ENCODE results near the gene ZBTB7A.
A peak's percentile ranks its signal among the peaks of the same experiment; 100 is the strongest.
"Not testable (repeated sequence)": the region's sequence is repeated elsewhere in the genome, so short reads cannot be mapped to it uniquely, and the experiment has no call there.

The ZBTB7A gene

GRCh38 chr19:4016486-4016885, 50.2 kb downstream of the ZBTB7A start:
- no peak for DNase-seq (ENCODE audit: low read depth)

- no peak for DNase-seq (ENCODE audit: low read depth)
These were observed 50.8 kb downstream of the ZBTB7A start for GRCh38 chr19:4015705-4016402.

DNA sequence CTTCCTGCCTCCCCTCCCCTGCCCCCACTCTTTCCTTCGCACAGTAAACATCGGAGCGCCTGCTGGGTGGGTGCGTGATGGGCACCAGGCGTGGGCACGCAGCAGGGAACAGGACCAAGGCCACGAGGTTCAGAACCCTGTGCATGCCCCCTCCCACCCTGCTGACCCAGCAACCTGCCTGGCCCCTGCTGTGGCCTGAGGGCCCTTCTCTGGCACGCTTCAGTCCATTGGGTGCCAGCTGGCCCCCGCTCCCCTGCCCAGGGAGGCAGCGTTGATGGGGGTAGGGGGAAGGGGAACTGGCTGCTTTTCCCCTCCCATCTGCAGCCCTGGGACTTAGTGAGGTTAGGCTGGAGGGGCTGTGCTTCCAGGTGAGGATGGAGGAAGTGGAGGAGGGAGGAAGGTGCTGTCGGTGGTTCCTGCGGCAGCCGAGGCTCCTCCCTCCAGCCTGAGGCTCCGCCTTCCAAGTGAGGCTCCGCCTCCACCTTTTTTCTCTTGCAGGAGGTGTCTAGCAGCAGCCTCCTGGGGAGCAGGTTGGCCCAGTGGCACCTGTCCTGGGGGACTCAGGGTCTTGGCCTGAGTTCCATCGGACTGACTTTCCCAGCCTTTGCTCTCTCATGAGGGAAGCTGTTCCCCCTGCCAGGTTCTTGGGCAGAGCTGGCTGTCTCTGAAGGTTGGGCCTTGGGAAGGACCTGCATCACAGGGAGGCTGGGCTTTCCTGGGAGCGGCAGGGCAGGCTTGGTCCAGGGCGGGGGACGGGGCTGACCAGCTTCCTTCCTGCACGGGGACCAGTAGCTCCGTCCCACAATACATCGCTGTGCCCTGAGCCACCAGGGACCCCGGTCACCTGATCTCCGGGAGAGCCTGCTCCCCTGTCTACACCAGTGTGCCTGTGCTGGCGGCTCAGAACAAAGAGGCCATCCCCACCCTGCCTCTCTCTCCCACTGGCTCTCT, 51.9 kb downstream of the ZBTB7A start:
- DNase-seq (ENCODE audit: low read depth), result no peak

GRCh38 chr19:4013886-4014540, 52.7 kb downstream of the ZBTB7A start:
- no peak for DNase-seq (ENCODE audit: low read depth)

DNA sequence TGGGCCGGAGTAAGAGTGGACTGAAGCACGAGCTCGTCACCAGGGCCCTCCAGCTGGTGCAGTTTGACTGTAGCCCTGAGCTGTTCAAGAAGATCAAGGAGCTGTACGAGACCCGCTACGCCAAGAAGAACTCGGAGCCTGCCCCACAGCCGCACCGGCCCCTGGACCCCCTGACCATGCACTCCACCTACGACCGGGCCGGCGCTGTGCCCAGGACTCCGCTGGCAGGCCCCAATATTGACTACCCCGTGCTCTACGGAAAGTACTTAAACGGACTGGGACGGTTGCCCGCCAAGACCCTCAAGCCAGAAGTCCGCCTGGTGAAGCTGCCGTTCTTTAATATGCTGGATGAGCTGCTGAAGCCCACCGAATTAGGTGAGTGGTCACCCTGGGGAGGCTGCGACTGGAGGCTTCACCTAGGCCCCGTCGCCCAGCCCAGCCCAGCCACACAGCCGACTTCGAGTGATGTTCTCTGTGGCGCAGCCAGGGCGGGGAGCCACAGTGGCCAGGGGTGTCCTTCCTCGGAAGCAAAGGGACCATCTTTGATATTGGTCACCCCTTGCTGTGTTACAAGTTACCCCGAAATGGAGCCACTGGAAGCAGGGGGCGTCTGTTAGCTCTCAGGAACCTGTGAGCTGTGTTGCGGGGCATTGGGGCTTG, 53.6 kb downstream of the ZBTB7A start:
- DNase-seq (ENCODE audit: low read depth), result no peak

DNA sequence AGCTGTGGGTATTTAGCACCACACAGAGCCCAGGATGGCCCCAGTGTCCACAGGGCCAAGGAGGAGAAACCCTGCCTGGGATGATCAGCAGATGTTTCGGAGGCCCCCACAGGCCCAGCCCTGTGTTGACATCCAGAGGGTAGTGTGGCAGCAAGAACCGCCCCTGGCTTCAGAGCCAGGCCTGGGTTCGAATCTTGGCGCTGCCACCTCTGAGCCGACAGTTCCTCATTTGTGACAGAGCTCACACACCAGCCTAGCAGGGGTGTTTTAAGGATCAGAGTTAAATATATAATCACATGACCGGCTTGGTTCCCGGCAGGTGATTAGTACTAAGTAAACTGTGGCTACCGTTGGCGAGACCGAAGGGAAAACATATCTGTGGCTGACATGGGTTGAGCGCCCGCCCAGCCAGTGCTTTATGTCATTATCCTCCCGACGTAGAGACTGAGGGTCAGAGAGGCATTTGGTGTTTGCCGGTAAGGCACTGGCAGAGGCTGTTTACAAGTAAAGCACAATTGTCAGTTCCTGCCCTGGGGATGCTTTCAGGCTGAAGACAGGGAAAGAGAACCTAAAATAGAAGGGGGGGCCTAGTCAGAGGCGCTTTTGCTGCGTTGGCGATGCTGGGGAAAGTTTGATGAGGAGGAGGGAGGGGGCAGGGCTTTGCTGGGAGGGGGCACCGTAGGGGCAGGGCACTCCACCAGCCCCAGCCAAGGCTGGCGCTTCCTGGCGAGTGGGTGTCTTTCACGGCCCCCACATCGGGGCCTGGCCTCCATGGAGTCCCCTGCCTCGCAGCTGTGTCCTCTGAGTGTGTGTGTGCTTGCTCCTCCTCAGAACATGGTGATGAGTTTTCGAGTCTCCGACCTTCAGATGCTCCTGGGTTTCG, 54.4 kb downstream of the ZBTB7A start:
- DNase-seq (ENCODE audit: low read depth), result no peak

GRCh38 chr19:4011430-4011829, 55.3 kb downstream of the ZBTB7A start:
- not testable (repeated sequence) for DNase-seq (ENCODE audit: low read depth)

DNA sequence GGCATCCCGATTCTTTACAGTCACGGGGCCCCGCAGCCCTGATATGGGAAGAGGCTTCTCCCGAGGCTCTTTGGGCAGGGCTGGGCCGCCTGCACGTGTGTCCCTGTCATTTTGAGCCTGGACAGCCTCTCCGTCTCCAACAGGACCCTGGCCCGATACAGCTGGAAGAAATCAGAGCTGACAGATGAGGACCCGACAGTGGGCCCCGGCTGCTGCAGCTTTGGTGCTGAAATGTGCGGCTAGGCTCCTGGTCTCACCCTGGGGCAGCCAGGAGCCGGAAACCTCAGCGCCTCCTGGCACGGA, 55.9 kb downstream of the ZBTB7A start:
- DNase-seq (ENCODE audit: low read depth), result no peak

DNA sequence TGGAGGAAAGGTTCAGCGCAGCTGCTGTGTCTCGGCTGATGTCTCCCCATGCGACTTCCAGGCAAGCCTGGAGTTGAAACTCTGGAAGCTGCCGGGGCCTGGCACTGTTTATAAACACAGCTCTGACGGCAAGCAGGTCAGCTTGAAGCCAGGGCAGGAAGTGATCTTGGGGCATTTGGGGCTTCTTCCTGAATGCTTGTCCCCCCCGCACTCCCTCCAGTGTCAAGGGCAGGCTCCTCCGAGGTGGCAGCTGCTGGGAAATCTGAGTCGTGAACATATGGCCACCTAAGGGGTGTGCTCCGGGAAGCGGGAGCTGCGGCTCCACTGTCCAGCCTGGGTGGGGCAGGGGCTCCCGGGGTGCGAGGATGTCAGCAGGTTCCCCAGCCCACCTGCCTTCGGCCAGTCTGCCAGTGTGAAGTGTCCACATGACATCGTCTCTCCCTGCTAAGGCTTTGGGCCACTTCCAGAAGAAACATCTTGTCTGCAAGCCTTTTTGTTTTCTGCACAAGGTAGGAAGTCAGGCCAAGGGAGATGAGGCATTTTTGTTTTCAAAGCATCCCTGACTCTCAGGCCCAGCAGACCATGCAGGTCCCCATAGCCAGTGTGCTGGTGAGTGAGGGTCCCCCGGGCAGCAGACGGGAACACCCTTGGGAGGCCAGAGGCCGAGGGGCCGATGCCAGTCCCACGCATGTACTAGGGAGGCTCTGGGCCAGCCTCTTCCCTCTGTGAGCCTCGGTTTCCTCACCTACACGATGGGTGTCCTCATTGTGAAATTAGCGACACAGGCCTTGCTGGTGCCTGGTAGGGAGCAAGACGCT, 56.5 kb downstream of the ZBTB7A start:
- no peak for DNase-seq (ENCODE audit: low read depth)

DNA sequence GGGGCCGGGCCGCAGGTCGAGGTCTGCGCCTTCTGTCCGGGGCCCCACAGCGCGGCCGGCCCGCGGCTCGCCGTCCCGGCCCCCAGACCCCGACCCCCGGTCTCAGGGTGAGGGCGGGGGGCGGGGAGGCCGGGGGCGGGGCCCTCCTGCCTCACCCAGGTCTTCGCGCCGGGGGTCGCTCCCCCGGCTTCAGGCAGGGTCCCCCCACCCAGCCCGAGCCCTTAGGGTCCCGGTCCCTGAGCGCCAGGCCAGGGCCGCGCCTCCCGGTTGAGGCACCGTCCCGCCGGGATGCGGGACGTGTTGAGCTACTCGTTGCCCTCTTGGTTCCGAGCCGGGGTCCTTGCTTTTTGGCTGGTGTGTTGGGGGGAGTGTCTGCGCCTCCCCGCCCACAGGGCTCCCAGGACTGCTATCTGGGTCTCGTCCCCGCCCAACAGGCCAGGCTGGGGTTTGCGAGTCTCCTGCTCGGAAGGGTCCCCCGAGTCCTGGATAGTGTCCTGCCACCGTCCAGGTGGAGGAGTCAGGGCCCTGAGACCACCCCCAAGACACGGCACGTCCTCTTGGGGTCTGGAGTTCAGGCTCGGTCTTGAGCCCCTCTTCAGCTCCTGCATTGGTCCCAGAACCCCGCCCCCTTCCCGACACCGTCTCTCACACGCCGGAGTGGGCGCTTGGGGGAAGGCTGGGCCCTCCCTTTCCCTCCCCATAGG, 58.7 kb downstream of the ZBTB7A start:
- DNase-seq (ENCODE audit: low read depth), result no peak

DNA sequence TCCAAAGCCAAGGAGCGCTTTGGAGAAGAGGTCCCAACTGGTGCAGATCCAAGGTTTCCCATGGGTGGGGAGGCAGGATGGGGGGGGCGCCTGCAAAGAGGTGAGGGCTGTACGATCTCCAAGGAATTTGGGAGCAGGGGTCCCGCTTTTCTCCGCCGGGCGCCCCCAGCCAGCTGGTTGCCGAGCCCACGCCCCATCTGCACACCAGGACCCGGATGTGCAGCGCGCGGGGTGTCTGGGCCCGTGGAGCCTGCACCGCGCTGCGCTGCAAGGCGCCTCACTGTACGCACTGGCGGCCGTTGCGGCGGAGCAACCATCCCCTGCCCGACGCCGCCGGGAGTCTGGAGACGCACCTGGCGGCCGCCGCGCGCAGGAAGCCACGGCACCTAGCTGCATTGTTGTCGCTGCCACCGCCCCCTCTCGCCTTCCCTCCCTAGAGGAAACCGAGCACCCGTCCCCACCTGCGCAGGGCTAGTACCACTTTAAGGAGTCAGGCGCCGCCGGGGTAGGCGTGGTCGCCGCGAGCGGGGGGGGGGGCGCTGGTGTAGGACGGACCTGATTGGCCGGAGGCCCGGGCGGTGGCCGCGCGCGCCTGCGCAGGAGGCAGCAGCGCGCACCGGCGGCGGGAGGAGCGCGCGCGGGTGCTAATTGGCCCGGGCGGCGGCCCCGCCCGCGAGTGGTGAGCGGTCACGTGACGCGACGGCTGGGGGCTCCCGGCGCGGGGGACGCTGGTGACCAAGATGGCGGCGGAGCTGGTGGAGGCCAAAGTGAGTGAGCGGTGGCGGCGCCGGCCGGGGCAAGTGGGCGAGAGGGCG, 59.5 kb downstream of the ZBTB7A start, which contains the start of gene PIAS4:
Gene PIAS4, plus strand, starts transcription at position 716 of the 815 bp plus-strand sequence. Its CDS starts 25 bp downstream, at position 741.
- DNase-seq (ENCODE audit: low read depth), result peak; percentile 98

DNA sequence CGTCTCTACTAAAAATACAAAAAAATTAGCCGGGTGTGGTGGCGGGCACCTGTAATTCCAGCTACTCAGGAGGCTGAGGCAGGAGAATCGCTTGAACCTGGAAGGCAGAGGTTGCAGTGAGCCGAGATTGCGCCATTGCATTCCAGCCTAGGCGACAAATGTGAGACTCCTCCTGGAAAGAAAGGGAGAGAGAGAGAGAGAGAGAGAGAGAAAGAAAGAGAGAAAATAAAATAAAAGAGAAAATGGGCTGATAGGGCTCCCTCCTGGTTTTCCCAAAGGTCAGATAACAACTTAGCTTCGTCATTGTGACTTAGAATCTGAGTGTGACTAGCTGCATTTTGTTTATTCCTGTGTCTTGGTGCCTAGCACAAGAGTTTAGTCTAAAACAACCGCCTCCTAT, 61.3 kb downstream of the ZBTB7A start:
- DNase-seq (ENCODE audit: low read depth), result not testable (repeated sequence)

DNA sequence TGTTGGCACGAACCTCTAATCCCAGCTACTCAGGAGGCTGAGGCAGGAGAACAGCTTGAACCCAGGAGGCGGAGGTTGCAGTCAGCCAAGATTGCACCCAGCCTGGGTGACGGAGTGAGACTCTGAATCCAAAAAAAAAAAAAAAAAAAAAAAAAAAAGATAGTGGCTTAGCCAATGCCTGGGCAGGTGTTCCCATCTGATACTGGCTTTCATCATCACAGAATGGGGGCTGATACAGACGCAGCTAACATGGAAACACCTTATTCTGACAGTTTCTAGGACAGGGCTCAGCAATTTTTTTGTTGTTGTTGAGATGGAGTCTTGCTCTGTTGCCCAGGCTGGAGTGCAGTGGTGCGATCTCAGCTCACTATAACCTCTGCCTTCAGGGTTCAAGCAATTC, 65.9 kb downstream of the ZBTB7A start:
- not testable (repeated sequence) for DNase-seq (ENCODE audit: low read depth)

GRCh38 chr19:3998667-3999412, 67.9 kb downstream of the ZBTB7A start:
- not testable (repeated sequence) for DNase-seq (ENCODE audit: low read depth)

DNA sequence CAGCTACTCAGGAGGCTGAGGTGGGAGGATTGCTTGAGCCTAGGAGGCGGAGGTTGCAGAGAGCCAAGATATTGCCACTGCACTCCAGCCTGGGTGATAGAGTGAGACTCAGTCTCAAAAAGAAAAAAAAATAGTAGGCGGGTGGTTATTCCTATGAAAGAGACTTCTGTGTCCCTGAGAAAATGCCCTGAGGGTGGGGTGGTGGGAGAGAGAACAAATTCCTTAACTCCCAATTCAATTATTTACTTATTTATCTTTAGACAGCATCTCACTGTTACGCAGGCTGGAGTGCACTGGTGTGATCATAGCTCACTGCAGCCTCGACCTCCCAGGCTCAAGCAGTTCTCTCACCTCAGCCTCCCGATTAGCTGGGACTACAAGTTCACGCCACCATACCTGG, 71.1 kb downstream of the ZBTB7A start:
- no peak for DNase-seq (ENCODE audit: low read depth)
